ENCODE data around the gene XPNPEP2.

XPNPEP2 gene

DNA sequence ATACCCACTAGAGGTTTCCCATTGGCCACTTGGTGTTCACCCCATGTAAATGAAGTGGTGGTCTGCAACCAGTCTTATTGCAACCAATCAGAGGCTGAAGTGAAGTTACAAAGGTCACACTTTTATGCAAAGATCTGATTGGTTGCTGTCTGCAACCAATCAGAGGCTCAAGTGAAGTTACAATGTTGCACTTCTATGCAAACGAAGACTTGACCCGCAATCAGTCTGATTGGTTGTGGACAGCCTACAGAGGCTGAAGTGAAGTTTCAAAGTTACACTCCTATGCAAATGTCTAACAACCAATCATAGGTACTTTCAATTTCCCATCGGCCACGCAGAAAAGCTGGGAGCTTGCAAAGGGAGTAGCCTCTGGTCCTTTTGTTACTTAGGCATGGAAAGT, 22.3 kb upstream of the XPNPEP2 start:
- DNase-seq = no peak
- Histone ChIP-seq H3K27me3 (ENCODE audit: insufficient read depth, low read length, poor library complexity) (no peaks in the 10 kb centered on the region), H3K18ac (ENCODE audit: low read length) (no peak overlapping the region), H3K9ac (ENCODE audit: low read length) (no peak overlapping the region), H3K23ac (ENCODE audit: low read length) (no peak overlapping the region), H3K4me3 (ENCODE audit: low read length) (no peak overlapping the region), H2BK5ac (ENCODE audit: low read length) (no peak overlapping the region), H3K27ac (ENCODE audit: low read depth, low read length) (no peak overlapping the region), H3K79me2 (ENCODE audit: control insufficient read depth, insufficient read depth, low read length) (no peaks in the 10 kb centered on the region), H2BK120ac (ENCODE audit: low read depth, low read length) (no peak overlapping the region), H3K4me2 (ENCODE audit: low read length) (no peak overlapping the region), H3K4ac (ENCODE audit: low read depth, low read length) (no peak overlapping the region), H4K5ac (ENCODE audit: low read length) (no peak overlapping the region), H3K4me1 (ENCODE audit: control insufficient read depth, low read depth, low read length) (no peaks in the 10 kb centered on the region), H4K8ac (ENCODE audit: low read depth, low read length) (no peak overlapping the region), H3K56ac (ENCODE audit: low read length) (no peak overlapping the region), H2BK15ac (replicated peaks; ENCODE audit: low read depth) (no peak overlapping the region), H3K79me1 (ENCODE audit: low read length) (no peaks in the 10 kb centered on the region), H2AK5ac (ENCODE audit: low read length) (no peak overlapping the region), H3K36me3 (ENCODE audit: control insufficient read depth, insufficient read depth, low read length) (no peaks in the 10 kb centered on the region)
- no CpG with 5 or more reads among the region's 4 CpGs for WGBS (ENCODE audit: extremely low coverage, insufficient coverage, low lambda C conversion rate)

DNA sequence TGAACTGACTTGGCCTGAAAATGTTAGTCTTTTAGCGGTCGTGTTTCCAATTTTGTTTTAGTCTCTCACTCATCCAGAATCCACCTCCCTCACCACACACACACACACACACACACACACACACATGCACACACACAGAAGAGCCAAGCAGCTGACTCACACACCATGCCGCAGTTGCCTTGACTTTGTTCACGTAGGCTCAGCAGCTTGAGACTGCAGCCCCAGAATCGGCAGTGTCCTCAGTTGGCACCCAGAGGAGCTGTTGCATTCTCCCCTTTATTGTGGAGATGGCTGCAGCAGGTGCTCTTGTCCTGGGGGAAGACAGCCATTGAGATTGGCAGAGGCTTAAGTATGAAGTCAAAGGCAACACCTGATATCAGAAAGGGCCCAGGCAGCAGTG, 20.9 kb upstream of the XPNPEP2 start:
- H3K4ac ChIP-seq (ENCODE audit: low read depth, low read length) = no peak overlapping the region
- no peaks in the 10 kb centered on the region for H3K79me2 ChIP-seq (ENCODE audit: control insufficient read depth, insufficient read depth, low read length)
- H4K5ac ChIP-seq (ENCODE audit: low read length) = no peak overlapping the region
- no peak overlapping the region for H4K8ac ChIP-seq (ENCODE audit: low read depth, low read length)
- no peak overlapping the region for H3K4me2 ChIP-seq (ENCODE audit: low read length)
- no peak overlapping the region for H3K56ac ChIP-seq (ENCODE audit: low read length)
- H3K36me3 ChIP-seq (ENCODE audit: control insufficient read depth, insufficient read depth, low read length) = no peaks in the 10 kb centered on the region
- WGBS (ENCODE audit: extremely low coverage, insufficient coverage, low lambda C conversion rate) = no CpG with 5 or more reads among the region's 5 CpGs
- H2BK15ac ChIP-seq (replicated peaks; ENCODE audit: low read depth) = no peak overlapping the region
- no peaks in the 10 kb centered on the region for H3K27me3 ChIP-seq (ENCODE audit: insufficient read depth, low read length, poor library complexity)
- no peaks in the 10 kb centered on the region for H3K79me1 ChIP-seq (ENCODE audit: low read length)
- H2BK5ac ChIP-seq (ENCODE audit: low read length) = no peak overlapping the region
- no peak overlapping the region for H3K18ac ChIP-seq (ENCODE audit: low read length)
- no peak overlapping the region for H2AK5ac ChIP-seq (ENCODE audit: low read length)
- H2BK120ac ChIP-seq (ENCODE audit: low read depth, low read length) = no peak overlapping the region
- no peaks in the 10 kb centered on the region for H3K4me1 ChIP-seq (ENCODE audit: control insufficient read depth, low read depth, low read length)
- no peak overlapping the region for H3K9ac ChIP-seq (ENCODE audit: low read length)
- no peak for DNase-seq
- no peak overlapping the region for H3K23ac ChIP-seq (ENCODE audit: low read length)
- H3K4me3 ChIP-seq (ENCODE audit: low read length) = no peak overlapping the region
- no peak overlapping the region for H3K27ac ChIP-seq (ENCODE audit: low read depth, low read length)

- no peak overlapping the region for H3K4me2 ChIP-seq (ENCODE audit: low read length)
- no peak overlapping the region for H2BK120ac ChIP-seq (ENCODE audit: low read depth, low read length)
- no peak overlapping the region for H3K4me3 ChIP-seq (ENCODE audit: low read length)
- no peak overlapping the region for H3K56ac ChIP-seq (ENCODE audit: low read length)
- H3K79me1 ChIP-seq (ENCODE audit: low read length) = no peaks in the 10 kb centered on the region
- H3K36me3 ChIP-seq (ENCODE audit: control insufficient read depth, insufficient read depth, low read length) = no peaks in the 10 kb centered on the region
- no peak overlapping the region for H3K27ac ChIP-seq (ENCODE audit: low read depth, low read length)
- H3K18ac ChIP-seq (ENCODE audit: low read length) = no peak overlapping the region
- no peak overlapping the region for H4K5ac ChIP-seq (ENCODE audit: low read length)
- no peaks in the 10 kb centered on the region for H3K79me2 ChIP-seq (ENCODE audit: control insufficient read depth, insufficient read depth, low read length)
- no peak overlapping the region for H2AK5ac ChIP-seq (ENCODE audit: low read length)
- H3K27me3 ChIP-seq (ENCODE audit: insufficient read depth, low read length, poor library complexity) = no peaks in the 10 kb centered on the region
- no peak overlapping the region for H3K4ac ChIP-seq (ENCODE audit: low read depth, low read length)
- H2BK15ac ChIP-seq (replicated peaks; ENCODE audit: low read depth) = no peak overlapping the region
- no CpG with 5 or more reads among the region's 5 CpGs for WGBS (ENCODE audit: extremely low coverage, insufficient coverage, low lambda C conversion rate)
- H3K23ac ChIP-seq (ENCODE audit: low read length) = no peak overlapping the region
- H3K4me1 ChIP-seq (ENCODE audit: control insufficient read depth, low read depth, low read length) = no peaks in the 10 kb centered on the region
- H2BK5ac ChIP-seq (ENCODE audit: low read length) = no peak overlapping the region
- H3K9ac ChIP-seq (ENCODE audit: low read length) = no peak overlapping the region
- H4K8ac ChIP-seq (ENCODE audit: low read depth, low read length) = no peak overlapping the region
- DNase-seq = no peak
These were observed 20.1 kb upstream of the XPNPEP2 start for GRCh38 chrX:129718676-129719075.

DNA sequence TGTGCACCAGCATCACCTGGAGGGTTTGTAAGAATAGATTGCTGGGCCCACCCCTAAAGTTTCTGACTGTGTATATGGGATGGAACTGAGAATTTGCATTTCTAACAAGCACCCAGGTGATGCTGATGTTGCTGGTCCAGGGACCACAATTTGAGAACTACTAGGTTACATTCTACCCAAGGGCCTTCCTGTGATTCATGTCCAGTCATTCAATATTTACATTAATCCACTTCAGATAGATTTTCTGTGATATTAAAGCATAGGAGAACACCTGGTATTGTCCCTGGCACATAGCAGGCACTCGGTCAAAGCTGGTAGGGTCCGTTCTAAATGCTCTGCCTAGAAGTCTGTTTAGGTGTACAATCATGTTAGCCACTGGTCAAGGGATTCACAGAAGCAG, 19.5 kb upstream of the XPNPEP2 start:
- no peak overlapping the region for H2AK5ac ChIP-seq (ENCODE audit: low read length)
- H3K56ac ChIP-seq (ENCODE audit: low read length) = no peak overlapping the region
- H3K23ac ChIP-seq (ENCODE audit: low read length) = no peak overlapping the region
- H3K4ac ChIP-seq (ENCODE audit: low read depth, low read length) = no peak overlapping the region
- no peak overlapping the region for H3K9ac ChIP-seq (ENCODE audit: low read length)
- no peak overlapping the region for H4K8ac ChIP-seq (ENCODE audit: low read depth, low read length)
- H3K4me3 ChIP-seq (ENCODE audit: low read length) = no peak overlapping the region
- no peaks in the 10 kb centered on the region for H3K79me1 ChIP-seq (ENCODE audit: low read length)
- no peak overlapping the region for H2BK15ac ChIP-seq (replicated peaks; ENCODE audit: low read depth)
- H3K4me1 ChIP-seq (ENCODE audit: control insufficient read depth, low read depth, low read length) = no peaks in the 10 kb centered on the region
- H3K4me2 ChIP-seq (ENCODE audit: low read length) = no peak overlapping the region
- no peaks in the 10 kb centered on the region for H3K36me3 ChIP-seq (ENCODE audit: control insufficient read depth, insufficient read depth, low read length)
- H2BK120ac ChIP-seq (ENCODE audit: low read depth, low read length) = no peak overlapping the region
- WGBS (ENCODE audit: extremely low coverage, insufficient coverage, low lambda C conversion rate) = no CpG with 5 or more reads among the region's 2 CpGs
- no peak overlapping the region for H3K18ac ChIP-seq (ENCODE audit: low read length)
- H3K27ac ChIP-seq (ENCODE audit: low read depth, low read length) = no peak overlapping the region
- DNase-seq = no peak
- no peak overlapping the region for H2BK5ac ChIP-seq (ENCODE audit: low read length)
- H3K27me3 ChIP-seq (ENCODE audit: insufficient read depth, low read length, poor library complexity) = no peaks in the 10 kb centered on the region
- H4K5ac ChIP-seq (ENCODE audit: low read length) = no peak overlapping the region
- H3K79me2 ChIP-seq (ENCODE audit: control insufficient read depth, insufficient read depth, low read length) = no peaks in the 10 kb centered on the region

- Histone ChIP-seq H3K27me3 (ENCODE audit: insufficient read depth, low read length, poor library complexity) (no peaks in the 10 kb centered on the region), H3K36me3 (ENCODE audit: control insufficient read depth, insufficient read depth, low read length) (no peaks in the 10 kb centered on the region), H3K4me1 (ENCODE audit: control insufficient read depth, low read depth, low read length) (no peaks in the 10 kb centered on the region), H3K56ac (ENCODE audit: low read length) (no peak overlapping the region), H2AK5ac (ENCODE audit: low read length) (no peak overlapping the region), H3K23ac (ENCODE audit: low read length) (no peak overlapping the region), H3K4me2 (ENCODE audit: low read length) (no peak overlapping the region), H4K8ac (ENCODE audit: low read depth, low read length) (no peak overlapping the region), H3K4me3 (ENCODE audit: low read length) (no peak overlapping the region), H2BK5ac (ENCODE audit: low read length) (no peak overlapping the region), H2BK120ac (ENCODE audit: low read depth, low read length) (no peak overlapping the region), H3K18ac (ENCODE audit: low read length) (no peak overlapping the region), H3K79me1 (ENCODE audit: low read length) (no peaks in the 10 kb centered on the region), H3K79me2 (ENCODE audit: control insufficient read depth, insufficient read depth, low read length) (no peaks in the 10 kb centered on the region), H3K4ac (ENCODE audit: low read depth, low read length) (no peak overlapping the region), H3K27ac (ENCODE audit: low read depth, low read length) (no peak overlapping the region), H4K5ac (ENCODE audit: low read length) (no peak overlapping the region), H3K9ac (ENCODE audit: low read length) (no peak overlapping the region), H2BK15ac (replicated peaks; ENCODE audit: low read depth) (no peak overlapping the region)
- peak; percentile 63 for DNase-seq
- WGBS (ENCODE audit: extremely low coverage, insufficient coverage, low lambda C conversion rate) = no CpG with 5 or more reads among the region's 11 CpGs
These were observed 18.7 kb upstream of the XPNPEP2 start for GRCh38 chrX:129719931-129720530.

DNA sequence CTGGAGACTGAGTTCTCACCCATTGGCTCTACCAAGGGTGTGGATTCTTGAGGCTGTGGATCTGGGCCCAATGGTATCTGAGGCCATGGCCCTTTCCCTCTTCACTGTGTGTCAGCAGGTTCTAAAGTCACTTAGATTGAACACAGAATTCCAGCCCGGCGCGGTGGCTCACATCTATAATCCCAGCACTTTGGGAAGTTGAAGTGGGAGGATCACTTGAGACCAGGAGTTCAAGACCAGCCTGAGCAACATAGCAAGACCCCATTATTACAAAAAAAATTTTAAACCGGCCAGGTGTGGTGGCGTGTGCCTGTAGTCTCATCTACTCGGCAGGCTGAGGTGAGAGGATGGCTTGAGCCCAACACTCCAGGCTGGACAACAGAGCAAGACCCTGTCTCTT, 18.0 kb upstream of the XPNPEP2 start:
- no peaks in the 10 kb centered on the region for H3K36me3 ChIP-seq (ENCODE audit: control insufficient read depth, insufficient read depth, low read length)
- no peak overlapping the region for H2BK15ac ChIP-seq (replicated peaks; ENCODE audit: low read depth)
- peak overlapping the region; percentile 15 for H3K56ac ChIP-seq (ENCODE audit: low read length)
- no peak overlapping the region for H2BK5ac ChIP-seq (ENCODE audit: low read length)
- H2AK5ac ChIP-seq (ENCODE audit: low read length) = no peak overlapping the region
- no peaks in the 10 kb centered on the region for H3K79me1 ChIP-seq (ENCODE audit: low read length)
- no peak overlapping the region for H3K18ac ChIP-seq (ENCODE audit: low read length)
- no peaks in the 10 kb centered on the region for H3K79me2 ChIP-seq (ENCODE audit: control insufficient read depth, insufficient read depth, low read length)
- no peak overlapping the region for H3K9ac ChIP-seq (ENCODE audit: low read length)
- H3K4me2 ChIP-seq (ENCODE audit: low read length) = no peak overlapping the region
- no peak for DNase-seq
- no peak overlapping the region for H3K4me3 ChIP-seq (ENCODE audit: low read length)
- WGBS (ENCODE audit: extremely low coverage, insufficient coverage, low lambda C conversion rate) = no CpG with 5 or more reads among the region's 6 CpGs
- H3K4ac ChIP-seq (ENCODE audit: low read depth, low read length) = no peak overlapping the region
- no peak overlapping the region for H2BK120ac ChIP-seq (ENCODE audit: low read depth, low read length)
- H3K27me3 ChIP-seq (ENCODE audit: insufficient read depth, low read length, poor library complexity) = no peaks in the 10 kb centered on the region
- H4K8ac ChIP-seq (ENCODE audit: low read depth, low read length) = no peak overlapping the region
- H3K27ac ChIP-seq (ENCODE audit: low read depth, low read length) = no peak overlapping the region
- no peak overlapping the region for H3K23ac ChIP-seq (ENCODE audit: low read length)
- no peaks in the 10 kb centered on the region for H3K4me1 ChIP-seq (ENCODE audit: control insufficient read depth, low read depth, low read length)
- H4K5ac ChIP-seq (ENCODE audit: low read length) = no peak overlapping the region
